Measurements from ENCODE around the gene TTC28. TPM values are rescaled to one million over a fixed set of nuclear protein-coding genes. Genes with fewer than 3 reads are reported as not detected.

Gene TTC28
- total and polyA plus RNA-seq, 12 donors, result 3.4 to 75.6 (median 28.6) TPM

DNA sequence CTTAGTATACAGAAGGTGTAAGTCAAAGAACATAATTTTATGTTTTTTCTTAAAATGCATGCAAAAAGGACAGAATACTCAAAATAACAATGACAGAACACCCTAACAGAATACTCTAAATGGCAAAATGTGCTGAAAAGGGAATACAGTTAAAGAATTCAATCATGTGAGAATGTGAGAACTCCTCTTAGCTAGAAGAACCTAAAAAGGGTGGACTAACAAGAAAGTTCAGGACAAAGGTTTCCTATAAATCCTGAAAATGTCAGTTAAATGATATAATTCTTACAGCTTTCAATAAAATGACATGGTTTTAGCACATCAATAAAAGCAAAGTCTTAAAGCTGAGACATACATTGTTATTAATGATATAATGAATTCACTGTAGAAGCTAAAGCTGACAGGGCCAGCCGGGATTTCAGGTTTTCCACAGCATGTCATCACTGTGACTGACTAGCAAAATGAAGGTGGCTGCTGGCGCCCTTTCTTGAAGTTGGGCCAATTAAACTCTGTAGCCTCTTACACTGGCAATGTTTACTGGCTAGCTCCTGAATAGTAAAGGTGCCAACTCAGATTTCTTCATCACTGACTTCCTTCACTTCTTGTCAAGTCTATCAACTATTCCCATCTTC, 244.4 kb downstream of the TTC28 start:
- intact Hi-C loops (cut with DNase I), result no loop called here
- DNase-seq, result peak in 3 of 7 donors; percentile 14 to 23 (median 19)
- peaks cover 0 to under 1% of the 10 kb centered on the region in 2 donors for H3K4me1 ChIP-seq (replicated peaks in 1 of 2)

DNA sequence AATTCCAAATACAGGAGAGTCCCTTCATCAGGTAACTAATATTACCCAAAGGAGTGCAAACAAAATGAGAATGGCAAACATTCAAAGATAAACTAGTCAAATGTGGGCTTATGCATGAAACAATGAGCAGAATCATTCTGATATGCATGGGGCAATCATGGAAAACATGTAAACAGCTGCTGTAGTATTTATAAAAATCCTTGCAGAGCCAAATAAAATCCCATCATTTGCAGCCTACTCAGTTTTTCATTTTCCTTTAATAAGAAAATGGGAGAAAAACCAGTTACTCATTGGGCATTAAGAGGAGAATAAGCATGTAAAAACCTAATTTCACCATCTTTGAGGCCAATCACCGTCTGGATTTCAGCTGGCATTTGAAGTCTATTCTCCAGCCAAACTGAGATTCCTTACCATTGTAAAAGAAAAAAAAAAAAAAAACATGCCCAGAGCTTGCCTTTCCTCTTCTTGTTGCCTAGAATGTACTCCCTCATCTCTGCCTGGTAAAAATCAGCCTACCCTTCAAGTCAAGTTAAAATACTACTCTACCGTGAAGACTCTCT, 249.1 kb downstream of the TTC28 start:
- TF ChIP-seq, protein P1, sequence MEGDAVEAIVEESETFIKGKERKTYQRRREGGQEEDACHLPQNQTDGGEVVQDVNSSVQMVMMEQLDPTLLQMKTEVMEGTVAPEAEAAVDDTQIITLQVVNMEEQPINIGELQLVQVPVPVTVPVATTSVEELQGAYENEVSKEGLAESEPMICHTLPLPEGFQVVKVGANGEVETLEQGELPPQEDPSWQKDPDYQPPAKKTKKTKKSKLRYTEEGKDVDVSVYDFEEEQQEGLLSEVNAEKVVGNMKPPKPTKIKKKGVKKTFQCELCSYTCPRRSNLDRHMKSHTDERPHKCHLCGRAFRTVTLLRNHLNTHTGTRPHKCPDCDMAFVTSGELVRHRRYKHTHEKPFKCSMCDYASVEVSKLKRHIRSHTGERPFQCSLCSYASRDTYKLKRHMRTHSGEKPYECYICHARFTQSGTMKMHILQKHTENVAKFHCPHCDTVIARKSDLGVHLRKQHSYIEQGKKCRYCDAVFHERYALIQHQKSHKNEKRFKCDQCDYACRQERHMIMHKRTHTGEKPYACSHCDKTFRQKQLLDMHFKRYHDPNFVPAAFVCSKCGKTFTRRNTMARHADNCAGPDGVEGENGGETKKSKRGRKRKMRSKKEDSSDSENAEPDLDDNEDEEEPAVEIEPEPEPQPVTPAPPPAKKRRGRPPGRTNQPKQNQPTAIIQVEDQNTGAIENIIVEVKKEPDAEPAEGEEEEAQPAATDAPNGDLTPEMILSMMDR (IDR thresholded peaks at IDR 0.05), result no peak
- no peak for TF ChIP-seq POLR2A (IDR thresholded peaks at IDR 0.05)

More for the DNA sequence above, 244.4 kb downstream of the TTC28 start:
- Histone ChIP-seq H3K9me3 (replicated peaks in 1 of 3) (no peaks in the 10 kb centered on the region), H3K27me3 (no peaks in the 10 kb centered on the region), H3K36me3 (replicated peaks in 1 of 2) (no peaks in the 10 kb centered on the region), H3K4me3 (no peak overlapping the region), H3K27ac (no peak overlapping the region)
- TF ChIP-seq POLR2A (IDR thresholded peaks at IDR 0.05), result no peak
- TF ChIP-seq, protein P1 (IDR thresholded peaks at IDR 0.05), result no peak
- WGBS, 4 donors, result 76 to 91% (median 81%) methylated on average over 2 of the region's 2 CpGs

DNA sequence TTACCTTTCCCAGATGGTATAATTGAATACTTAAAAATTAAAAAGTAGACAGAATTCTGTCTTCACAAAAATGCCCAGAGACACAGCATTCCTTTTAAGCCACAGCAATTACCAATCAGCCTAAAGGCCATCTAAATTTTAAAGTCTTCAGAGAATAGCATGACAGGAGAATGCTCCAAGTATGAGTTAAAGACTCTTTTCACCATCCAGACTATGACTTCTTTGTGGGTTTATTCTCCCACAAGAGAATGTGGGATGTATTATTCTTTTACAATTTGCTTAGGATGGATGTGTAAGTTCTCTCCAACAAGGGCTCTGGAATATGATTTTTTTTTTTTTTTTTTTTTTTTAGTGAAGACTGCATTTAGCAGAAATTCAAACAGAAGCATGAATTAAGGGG, 249.9 kb downstream of the TTC28 start:
- intact Hi-C loops (cut with DNase I), result no loop called here

More for the DNA sequence above, 249.1 kb downstream of the TTC28 start:
- DNase-seq, result no peak
- Histone ChIP-seq H3K9me3 (replicated peaks in 1 of 3) (no peaks in the 10 kb centered on the region), H3K36me3 (replicated peaks in 1 of 2) (no peaks in the 10 kb centered on the region), H3K4me1 (replicated peaks in 1 of 2) (peaks cover 0 to 10% of the 10 kb centered on the region in 2 donors), H3K27me3 (no peaks in the 10 kb centered on the region), H3K27ac (no peak overlapping the region), H3K4me3 (no peak overlapping the region)
- intact Hi-C loops (cut with DNase I), result no loop called here
- 72 to 81% (median 75%) methylated on average over 2 of the region's 2 CpGs for WGBS, 4 donors

DNA sequence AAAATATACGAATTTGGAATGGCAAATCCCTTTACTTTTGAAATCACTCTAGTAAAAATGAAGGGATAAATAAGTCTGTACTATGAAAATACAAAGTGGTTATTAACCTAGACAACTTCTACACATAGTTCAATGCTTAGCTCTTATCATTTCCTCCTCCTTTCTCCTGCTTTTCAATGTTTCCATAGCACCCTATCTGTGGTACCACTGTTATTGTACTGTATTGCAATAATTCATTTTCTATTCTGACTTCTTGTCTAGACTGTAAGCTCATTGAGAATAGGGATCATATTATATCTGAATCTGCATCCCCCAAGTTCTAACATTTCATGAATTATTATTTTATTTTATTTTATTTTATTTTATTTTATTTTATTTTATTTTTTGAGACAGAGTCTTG, 251.4 kb downstream of the TTC28 start:
- Histone ChIP-seq H3K4me1 (replicated peaks in 1 of 2) (peaks cover 0 to 10% of the 10 kb centered on the region in 2 donors), H3K27ac (no peak overlapping the region), H3K9me3 (replicated peaks in 1 of 3) (no peaks in the 10 kb centered on the region), H3K27me3 (no peaks in the 10 kb centered on the region), H3K4me3 (no peak overlapping the region), H3K36me3 (replicated peaks in 1 of 2) (no peaks in the 10 kb centered on the region)
- WGBS, 4 donors, result 80 to 93% (median 87%) methylated on average over 1 of the region's 1 CpG
- intact Hi-C loops (cut with DNase I), result no loop called here
- TF ChIP-seq, protein P1 (IDR thresholded peaks at IDR 0.05), result no peak
- TF ChIP-seq POLR2A (IDR thresholded peaks at IDR 0.05), result no peak
- DNase-seq, result no peak

More for the DNA sequence above, 249.9 kb downstream of the TTC28 start:
- TF ChIP-seq, protein P1 (IDR thresholded peaks at IDR 0.05), result no peak
- no peak for TF ChIP-seq POLR2A (IDR thresholded peaks at IDR 0.05)
- Histone ChIP-seq H3K4me3 (no peak overlapping the region), H3K9me3 (replicated peaks in 1 of 3) (no peaks in the 10 kb centered on the region), H3K4me1 (replicated peaks in 1 of 2) (peaks cover 0 to 10% of the 10 kb centered on the region in 2 donors), H3K27ac (no peak overlapping the region), H3K36me3 (replicated peaks in 1 of 2) (no peaks in the 10 kb centered on the region), H3K27me3 (no peaks in the 10 kb centered on the region)
- no peak for DNase-seq
